Lower leg skin (tissue), 3 donors: ENCODE measurements around the gene GRIK5.

Experiments used
- POLR2A ChIP-seq, 2 donors: fragments of 450-650 bp; IDR thresholded peaks; one replicate each; pipeline ENCODE4 v1.6.1; 2016 to 2017; ENCODE audit warnings: antibody characterized with exemption in 2 of 2, mild to moderate bottlenecking in 1 of 2, moderate library complexity in 1 of 2
- TF ChIP-seq, protein P1 (sequence below), 3 donors: fragments of 450-650 bp; IDR thresholded peaks; one replicate each; pipeline ENCODE4 v1.5.1; 2016; ENCODE audit warnings: antibody characterized with exemption in 3 of 3, mild to moderate bottlenecking in 3 of 3, moderate library complexity in 2 of 3

DNA sequence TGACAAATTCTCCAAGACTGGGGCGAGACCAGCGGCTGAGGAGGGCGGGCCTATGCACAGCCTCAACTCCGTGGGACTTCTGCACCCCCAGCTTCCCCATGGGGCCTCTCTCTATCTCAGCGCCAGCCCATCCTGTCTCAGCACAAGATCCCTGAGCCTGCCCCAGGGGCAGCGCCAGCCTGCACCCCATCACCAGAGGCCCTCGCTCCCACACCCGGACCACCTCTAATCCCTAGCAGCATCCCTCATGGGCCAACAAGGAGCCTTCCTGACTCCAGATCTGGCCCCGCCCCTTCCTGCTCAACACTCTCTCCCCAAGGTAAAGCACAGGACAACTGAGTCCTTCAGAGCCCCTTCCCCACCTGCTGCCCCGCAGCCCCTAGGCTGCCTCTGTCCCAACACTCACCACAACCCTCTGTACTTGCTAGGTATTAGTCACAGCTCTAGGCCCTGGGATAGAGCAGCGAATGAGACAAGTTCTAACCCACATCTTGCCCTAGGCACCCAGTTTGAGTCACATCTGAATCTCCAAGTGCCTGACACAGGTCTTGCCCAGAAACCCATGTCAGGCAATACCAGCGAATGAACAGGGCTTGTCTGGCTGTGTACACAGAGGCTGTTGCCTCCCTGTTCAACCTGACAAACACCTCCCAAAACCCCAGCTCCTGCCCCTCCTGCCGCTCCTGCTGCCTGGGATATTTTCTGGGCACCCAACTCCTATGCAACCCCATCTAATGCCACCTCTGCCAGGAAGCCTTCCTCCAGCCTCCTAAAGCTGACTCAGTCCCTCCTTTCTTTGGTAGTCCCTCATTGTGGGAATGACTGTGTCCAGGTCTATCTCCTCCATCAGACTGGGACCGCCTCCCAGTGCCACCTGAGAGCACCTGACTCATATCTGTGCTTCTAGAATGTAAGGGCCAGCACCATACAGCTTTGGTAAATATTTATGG, 18.6 kb downstream of the GRIK5 start:
- TF ChIP-seq, protein P1, sequence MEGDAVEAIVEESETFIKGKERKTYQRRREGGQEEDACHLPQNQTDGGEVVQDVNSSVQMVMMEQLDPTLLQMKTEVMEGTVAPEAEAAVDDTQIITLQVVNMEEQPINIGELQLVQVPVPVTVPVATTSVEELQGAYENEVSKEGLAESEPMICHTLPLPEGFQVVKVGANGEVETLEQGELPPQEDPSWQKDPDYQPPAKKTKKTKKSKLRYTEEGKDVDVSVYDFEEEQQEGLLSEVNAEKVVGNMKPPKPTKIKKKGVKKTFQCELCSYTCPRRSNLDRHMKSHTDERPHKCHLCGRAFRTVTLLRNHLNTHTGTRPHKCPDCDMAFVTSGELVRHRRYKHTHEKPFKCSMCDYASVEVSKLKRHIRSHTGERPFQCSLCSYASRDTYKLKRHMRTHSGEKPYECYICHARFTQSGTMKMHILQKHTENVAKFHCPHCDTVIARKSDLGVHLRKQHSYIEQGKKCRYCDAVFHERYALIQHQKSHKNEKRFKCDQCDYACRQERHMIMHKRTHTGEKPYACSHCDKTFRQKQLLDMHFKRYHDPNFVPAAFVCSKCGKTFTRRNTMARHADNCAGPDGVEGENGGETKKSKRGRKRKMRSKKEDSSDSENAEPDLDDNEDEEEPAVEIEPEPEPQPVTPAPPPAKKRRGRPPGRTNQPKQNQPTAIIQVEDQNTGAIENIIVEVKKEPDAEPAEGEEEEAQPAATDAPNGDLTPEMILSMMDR (IDR thresholded peaks at IDR 0.05): no peak
- no peak for TF ChIP-seq POLR2A (IDR thresholded peaks at IDR 0.05)
